RCC 7860 (cell line): ENCODE measurements around the gene PTPN22.
"Not testable (repeated sequence)": the region's sequence is repeated elsewhere in the genome, so short reads cannot be mapped to it uniquely, and the experiment has no call there.

Source experiments
- DNase-seq: peaks from one replicate; pipeline ENCODE4 v3.0.0-alpha.2; 2015; ENCODE audit warnings: low spot score
- FAIRE-seq: peaks from 2 replicates; lab custom pipeline; 2012; peaks lifted over from hg19 to GRCh38; lab: Jason Lieb, UNC

Gene PTPN22

DNA sequence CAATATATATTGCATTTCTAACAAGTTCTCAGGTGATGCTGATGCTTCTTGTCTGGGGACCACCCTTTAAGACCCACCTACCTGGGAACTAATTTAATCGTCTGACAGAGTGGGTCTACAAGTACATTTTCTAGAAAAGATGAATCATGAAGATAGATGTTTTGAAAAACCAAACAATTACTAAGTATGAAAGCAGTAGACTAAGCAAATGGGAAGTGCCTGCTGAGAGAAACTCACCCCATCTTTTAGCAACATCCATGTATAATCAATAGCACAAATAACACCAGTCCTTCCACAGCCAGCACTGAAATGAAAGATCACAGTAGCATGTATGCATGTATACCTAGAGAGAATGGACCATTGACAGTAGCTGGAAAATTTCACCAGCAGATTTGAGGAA lies 17.3 kb downstream of the PTPN22 start:
- FAIRE-seq (no peak), DNase-seq (no peak)

GRCh38 chr1:113852694-113853093 lies 18.8 kb downstream of the PTPN22 start:
- FAIRE-seq, DNase-seq: not testable (repeated sequence)

DNA sequence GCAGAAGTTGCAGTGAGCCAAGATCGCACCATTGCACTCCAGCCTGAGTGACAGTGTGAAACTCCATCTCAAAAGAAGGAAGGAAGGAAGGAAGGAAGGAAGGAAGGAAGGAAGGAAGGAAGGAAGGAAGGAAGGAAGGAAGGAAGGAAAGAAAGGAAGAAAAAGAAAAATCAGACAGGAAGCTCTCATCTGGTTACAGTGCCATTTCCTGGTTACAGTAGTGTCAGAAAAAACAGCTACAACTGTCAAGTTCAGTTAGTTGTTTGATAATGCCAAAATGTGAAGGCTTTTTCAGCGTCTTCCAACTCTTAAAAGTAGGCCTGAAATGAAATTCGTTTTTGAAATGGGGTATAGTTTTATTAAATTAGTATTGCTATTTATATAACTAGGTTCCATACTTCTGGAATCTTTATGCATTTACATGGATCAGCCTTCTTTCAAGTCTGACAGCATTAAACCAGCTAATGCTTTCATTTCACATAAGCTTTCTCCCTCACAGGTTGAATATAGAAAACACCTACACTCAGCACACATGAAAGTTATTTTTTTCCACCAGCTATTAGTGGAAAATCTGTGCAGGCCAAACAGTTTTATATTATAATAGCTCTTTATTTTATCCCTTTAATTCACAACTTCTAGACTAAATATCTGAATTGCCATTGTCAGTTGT lies 21.2 kb downstream of the PTPN22 start:
- DNase-seq (no peak), FAIRE-seq (no peak)

DNA sequence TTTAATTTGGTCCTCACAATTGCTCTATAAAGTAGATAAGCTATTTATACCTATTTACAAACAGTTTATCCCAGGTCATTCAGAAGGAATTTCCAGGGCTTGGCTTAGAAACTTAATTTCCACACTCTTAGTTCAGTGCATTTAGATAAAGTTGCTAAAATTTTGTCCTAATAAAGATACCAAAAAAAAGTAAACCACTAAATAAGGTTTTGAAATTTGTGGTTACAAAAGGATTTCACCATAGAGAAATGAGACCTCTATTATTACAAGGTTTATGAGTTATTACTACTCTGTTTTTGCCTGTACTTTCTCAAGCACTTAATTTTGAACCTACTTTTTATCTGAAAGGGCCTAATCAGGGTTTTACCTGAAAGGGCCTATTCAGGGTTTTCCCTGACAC lies 22.4 kb downstream of the PTPN22 start:
- DNase-seq, result no peak
- FAIRE-seq, result no peak

DNA sequence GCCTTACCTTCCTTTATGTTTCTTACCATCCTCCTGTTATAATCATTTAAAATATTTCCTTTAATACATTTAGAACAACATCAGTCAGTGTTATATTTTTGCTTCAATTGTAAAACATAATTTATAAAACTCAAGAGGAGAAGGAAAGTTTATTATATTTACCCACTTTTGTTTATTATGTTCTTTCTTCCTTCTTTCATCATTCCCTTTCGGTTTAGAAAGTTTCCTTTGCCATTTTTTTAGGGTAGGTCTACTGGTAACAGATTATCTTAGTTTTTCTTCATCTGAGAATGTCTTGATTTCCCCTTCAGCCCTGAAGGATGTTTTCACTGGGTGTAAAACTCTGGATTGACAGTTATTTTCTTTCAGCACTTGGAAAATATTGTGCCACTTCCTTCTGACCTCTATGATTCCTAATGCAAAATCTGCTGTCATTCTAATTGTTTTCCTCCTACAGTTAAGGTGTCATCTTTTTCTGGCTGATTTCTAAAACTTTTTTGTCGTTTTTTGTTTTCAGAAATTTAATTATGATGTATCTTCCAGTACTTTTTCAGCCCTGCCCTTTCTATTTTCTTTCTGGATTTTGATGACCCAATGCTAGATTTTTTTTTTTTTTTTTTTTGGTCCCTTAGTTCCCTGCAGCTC lies 25.0 kb downstream of the PTPN22 start:
- FAIRE-seq (no peak), DNase-seq (no peak)

- DNase-seq (no peak), FAIRE-seq (no peak)
These were observed 35.0 kb downstream of the PTPN22 start for GRCh38 chr1:113836534-113836933.

GRCh38 chr1:113835686-113836290 lies 35.7 kb downstream of the PTPN22 start:
- FAIRE-seq (peak; percentile 91), DNase-seq (peak; percentile 43)

DNA sequence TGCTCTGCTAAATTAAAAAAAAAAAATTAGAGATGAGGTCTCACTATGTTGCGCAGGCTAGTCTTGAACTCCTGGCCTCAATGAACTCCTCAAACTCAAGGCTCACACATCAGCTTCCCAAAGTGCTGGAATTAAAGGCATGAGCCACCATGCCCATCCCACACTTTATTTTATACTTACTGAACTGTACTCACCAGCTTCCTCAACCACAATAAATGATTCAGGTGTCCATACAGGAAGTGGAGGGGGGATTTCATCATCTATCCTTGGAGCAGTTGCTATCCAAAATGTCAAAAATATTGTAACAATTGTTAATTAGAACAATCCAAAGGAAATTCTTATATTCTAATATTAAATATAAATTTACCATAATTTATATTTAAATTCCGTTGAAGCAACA lies 36.8 kb downstream of the PTPN22 start:
- FAIRE-seq (no peak), DNase-seq (peak; percentile 45)

GRCh38 chr1:113830039-113830438 lies 41.5 kb downstream of the PTPN22 start:
- DNase-seq, result no peak

GRCh38 chr1:113821916-113822315 lies 49.6 kb downstream of the PTPN22 start:
- no peak for DNase-seq
- FAIRE-seq, result no peak

More at GRCh38 chr1:113830039-113830438, 41.5 kb downstream of the PTPN22 start:
- no peak for FAIRE-seq

- FAIRE-seq (no peak), DNase-seq (no peak)
These were observed 52.9 kb downstream of the PTPN22 start for GRCh38 chr1:113818578-113818977.

DNA sequence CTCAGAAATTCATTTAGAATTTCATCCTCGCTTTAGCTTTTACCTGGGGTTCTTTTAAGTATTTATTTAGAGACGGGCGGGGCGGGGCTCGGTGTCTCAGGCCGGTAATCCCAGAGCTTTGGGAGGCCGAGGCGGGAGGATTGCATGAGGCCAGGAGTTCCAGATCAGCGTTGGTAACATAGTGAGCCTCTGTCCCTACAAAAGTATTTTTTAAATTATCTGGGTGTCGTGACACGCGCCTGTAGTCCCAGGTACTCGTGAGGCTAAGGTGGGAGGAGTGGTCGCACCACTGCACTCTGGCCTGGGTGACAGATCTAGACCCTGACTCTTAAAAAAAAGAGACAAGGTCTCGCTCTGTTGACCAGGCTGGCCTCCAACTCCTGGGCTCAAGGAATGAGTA lies 58.3 kb downstream of the PTPN22 start:
- FAIRE-seq (no peak), DNase-seq (no peak)

DNA sequence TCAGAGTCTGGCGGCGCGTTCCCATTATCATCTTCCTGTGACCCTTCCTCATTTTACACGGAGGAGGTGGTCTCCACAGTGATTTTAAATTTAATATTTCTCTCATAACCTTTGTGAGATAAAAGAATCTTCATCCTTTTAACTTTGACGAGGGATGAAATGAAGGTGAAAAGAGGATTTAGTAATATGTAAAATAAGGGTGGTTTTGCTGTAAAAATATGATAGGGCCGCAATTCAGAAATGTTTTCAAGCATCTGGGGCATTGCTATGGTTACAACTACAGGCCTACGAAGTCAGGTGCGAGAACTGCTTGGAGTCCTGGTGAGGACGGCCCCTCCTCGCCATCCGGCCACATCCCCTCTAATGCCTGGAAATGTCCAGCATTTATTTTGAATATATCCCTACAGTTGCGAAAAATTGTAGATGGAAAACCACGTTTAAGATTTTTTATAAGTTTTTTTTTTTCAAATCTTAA lies 58.8 kb downstream of the PTPN22 start:
- FAIRE-seq (no peak), DNase-seq (no peak)

DNA sequence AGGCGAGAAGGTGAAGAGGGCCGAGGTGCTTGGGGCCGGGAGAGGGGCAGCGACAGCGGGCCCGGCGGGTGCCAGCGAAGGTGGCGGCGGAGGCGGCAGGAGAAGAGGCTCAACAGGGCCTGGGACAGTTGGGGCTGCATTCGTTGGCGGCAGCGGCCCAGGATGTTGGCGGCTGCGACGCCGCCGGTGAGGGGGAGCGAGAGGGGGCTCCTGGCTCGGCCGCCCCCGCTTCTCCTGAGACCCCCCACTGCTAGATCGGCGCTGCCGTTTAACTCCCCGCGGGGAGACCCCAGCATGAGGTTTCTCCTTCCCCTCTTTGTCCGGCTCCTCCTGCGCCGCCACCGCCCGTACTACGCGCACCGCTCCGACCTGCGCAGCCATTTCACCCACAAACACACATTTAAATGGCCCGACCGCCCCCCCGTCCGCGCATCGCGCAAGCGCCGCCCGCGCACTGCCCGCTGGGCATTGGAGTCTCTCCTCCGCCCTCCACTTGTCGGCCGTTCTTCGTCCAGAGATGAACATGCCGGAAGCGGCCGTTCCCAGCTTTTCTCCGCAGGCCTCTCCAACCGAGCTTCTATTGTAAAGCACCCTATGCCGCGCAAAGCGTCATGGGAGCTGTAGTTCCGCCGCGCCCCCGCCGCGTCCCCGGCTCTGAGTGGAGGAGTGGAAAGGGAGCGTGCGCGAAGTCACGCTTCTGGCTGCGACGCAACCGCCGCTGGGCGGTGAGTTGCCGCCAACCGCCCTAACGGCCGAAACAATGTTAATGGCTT lies 59.4 kb downstream of the PTPN22 start, which contains the start of gene RSBN1:
Gene RSBN1, minus strand, starts transcription at position 589 of the 773 bp plus-strand sequence. Its CDS starts 64 bp downstream, at position 525.
- DNase-seq, result peak; percentile 98
- peak; percentile 91 for FAIRE-seq

DNA sequence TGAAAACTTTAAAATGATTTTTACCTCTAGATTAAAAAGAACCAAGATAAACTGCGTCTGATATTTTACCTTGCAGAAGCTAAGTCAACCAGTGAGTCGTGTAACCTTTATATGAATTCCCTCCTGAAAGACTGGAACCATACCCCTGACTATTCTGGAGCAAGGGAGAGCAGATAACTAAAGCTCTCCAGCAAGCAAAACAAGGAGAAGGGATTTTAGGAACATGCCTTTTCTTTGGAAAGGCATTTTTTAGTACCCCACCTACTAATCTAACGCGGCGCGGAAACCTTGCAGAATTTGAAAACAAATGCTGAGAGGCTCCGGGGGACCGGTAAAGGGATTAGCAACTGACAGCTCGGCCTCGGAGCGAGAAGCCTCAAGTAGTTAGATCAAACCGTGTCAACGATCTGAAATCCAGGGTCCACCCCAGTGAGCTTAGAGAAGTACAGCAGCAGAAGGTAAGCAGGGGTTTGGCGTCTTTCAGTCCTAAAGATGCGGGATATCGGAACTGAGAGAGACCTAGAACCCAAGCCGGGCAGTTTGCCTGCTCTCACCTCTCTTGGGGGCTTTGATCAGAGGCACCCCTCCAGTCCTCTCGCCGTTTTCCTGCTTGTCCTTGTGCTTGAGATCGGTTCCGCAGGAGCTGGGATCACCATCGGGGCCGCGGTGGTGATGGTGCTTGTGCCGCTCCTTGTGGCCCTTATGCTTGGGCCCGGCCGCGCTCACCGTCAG lies 60.2 kb downstream of the PTPN22 start:
- DNase-seq, result no peak
- FAIRE-seq, result no peak

GRCh38 chr1:113809670-113810602 lies 61.6 kb downstream of the PTPN22 start:
- no peak for FAIRE-seq
- no peak for DNase-seq

GRCh38 chr1:113808450-113809195 lies 62.9 kb downstream of the PTPN22 start:
- FAIRE-seq, result no peak
- DNase-seq, result no peak

- no peak for FAIRE-seq
- no peak for DNase-seq
These were observed 65.9 kb downstream of the PTPN22 start for GRCh38 chr1:113805639-113806038.

DNA sequence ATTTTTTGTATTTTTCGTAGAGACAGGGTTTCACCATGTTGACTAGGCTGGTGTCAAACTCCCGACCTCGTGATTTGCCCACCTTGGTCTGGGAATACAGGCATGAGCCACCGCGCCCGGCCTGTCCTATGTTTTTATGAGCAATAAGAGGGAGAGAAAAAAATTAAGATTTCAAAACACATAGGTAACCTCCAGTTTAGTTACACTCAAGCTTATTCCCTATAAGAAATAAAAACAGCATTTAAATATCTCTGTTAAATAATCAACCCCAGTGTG lies 66.3 kb downstream of the PTPN22 start:
- DNase-seq (no peak), FAIRE-seq (no peak)
